ENCODE results near the gene HSF2BP. TPM values are rescaled to one million over a fixed set of nuclear protein-coding genes. Genes with fewer than 3 reads are reported as not detected.

The HSF2BP gene
- total RNA-seq, 1 donor from 2014 or later = 3.4 TPM

- H3K27ac Mint-ChIP-seq (ENCODE audit: unreplicated experiment) = no peak overlapping the region
- H3K4me3 Mint-ChIP-seq (ENCODE audit: unreplicated experiment) = no peak overlapping the region
- H3K4me1 Mint-ChIP-seq (ENCODE audit: unreplicated experiment) = peaks cover 10% of the 10 kb centered on the region
- peaks cover 4% of the 10 kb centered on the region for H3K9me3 Mint-ChIP-seq (ENCODE audit: unreplicated experiment)
- H3K36me3 Mint-ChIP-seq (ENCODE audit: unreplicated experiment) = peaks cover 25% of the 10 kb centered on the region
- DNase-seq (ENCODE audit: extremely low spot score, unreplicated experiment) = no peak
- no peaks in the 10 kb centered on the region for H3K27me3 Mint-ChIP-seq (ENCODE audit: unreplicated experiment)
- TF ChIP-seq CTCF (IDR thresholded peaks at IDR 0.05) = no peak
Measured at GRCh38 chr21:43665879-43666278, 6.6 kb upstream of the HSF2BP start.

- H3K9me3 Mint-ChIP-seq (ENCODE audit: unreplicated experiment) = peaks cover 4% of the 10 kb centered on the region
Measured at GRCh38 chr21:43664358-43664757, 5.1 kb upstream of the HSF2BP start.

GRCh38 chr21:43663033-43663432, 3.7 kb upstream of the HSF2BP start:
- no peak for TF ChIP-seq CTCF (IDR thresholded peaks at IDR 0.05)
- Mint-ChIP-seq H3K36me3 (ENCODE audit: unreplicated experiment) (peaks cover 21% of the 10 kb centered on the region), H3K27ac (ENCODE audit: unreplicated experiment) (no peak overlapping the region), H3K27me3 (ENCODE audit: unreplicated experiment) (no peaks in the 10 kb centered on the region), H3K9me3 (ENCODE audit: unreplicated experiment) (peaks cover 4% of the 10 kb centered on the region), H3K4me3 (ENCODE audit: unreplicated experiment) (no peak overlapping the region), H3K4me1 (ENCODE audit: unreplicated experiment) (peaks cover 27% of the 10 kb centered on the region)
- DNase-seq (ENCODE audit: extremely low spot score, unreplicated experiment) = no peak

More at GRCh38 chr21:43664358-43664757, 5.1 kb upstream of the HSF2BP start:
- Mint-ChIP-seq H3K36me3 (ENCODE audit: unreplicated experiment) (peaks cover 21% of the 10 kb centered on the region), H3K27me3 (ENCODE audit: unreplicated experiment) (no peaks in the 10 kb centered on the region), H3K4me1 (ENCODE audit: unreplicated experiment) (peaks cover 21% of the 10 kb centered on the region), H3K4me3 (ENCODE audit: unreplicated experiment) (no peak overlapping the region), H3K27ac (ENCODE audit: unreplicated experiment) (no peak overlapping the region)
- no peak for TF ChIP-seq CTCF (IDR thresholded peaks at IDR 0.05)
- no peak for DNase-seq (ENCODE audit: extremely low spot score, unreplicated experiment)

- Mint-ChIP-seq H3K27ac (ENCODE audit: unreplicated experiment) (no peak overlapping the region), H3K27me3 (ENCODE audit: unreplicated experiment) (no peaks in the 10 kb centered on the region), H3K9me3 (ENCODE audit: unreplicated experiment) (peaks cover 4% of the 10 kb centered on the region), H3K36me3 (ENCODE audit: unreplicated experiment) (peaks cover 20% of the 10 kb centered on the region), H3K4me1 (ENCODE audit: unreplicated experiment) (peaks cover 27% of the 10 kb centered on the region), H3K4me3 (ENCODE audit: unreplicated experiment) (no peak overlapping the region)
- no peak for TF ChIP-seq CTCF (IDR thresholded peaks at IDR 0.05)
- no peak for DNase-seq (ENCODE audit: extremely low spot score, unreplicated experiment)
Measured at GRCh38 chr21:43662286-43662685, 3.0 kb upstream of the HSF2BP start.

- Mint-ChIP-seq H3K27ac (ENCODE audit: unreplicated experiment) (peak overlapping the region; percentile 96), H3K4me3 (ENCODE audit: unreplicated experiment) (peak overlapping the region; percentile 75)
Measured at GRCh38 chr21:43658769-43659135, 536 bp downstream of the HSF2BP start.

More at GRCh38 chr21:43658769-43659135, 536 bp downstream of the HSF2BP start:
- peaks cover 2% of the 10 kb centered on the region for H3K36me3 Mint-ChIP-seq (ENCODE audit: unreplicated experiment)
- TF ChIP-seq CTCF (IDR thresholded peaks at IDR 0.05) = no peak
- H3K27me3 Mint-ChIP-seq (ENCODE audit: unreplicated experiment) = no peaks in the 10 kb centered on the region
- H3K4me1 Mint-ChIP-seq (ENCODE audit: unreplicated experiment) = peaks cover 27% of the 10 kb centered on the region
- H3K9me3 Mint-ChIP-seq (ENCODE audit: unreplicated experiment) = no peaks in the 10 kb centered on the region
- no peak for DNase-seq (ENCODE audit: extremely low spot score, unreplicated experiment)
